Neutrophil (primary cell): ENCODE results near the gene LACTB.

ENCODE experiments used
- H3K27ac ChIP-seq: fragments of 200-600 bp; sonication (generic); 2 replicates; pipeline ENCODE4 v1.5.1; 2016; ENCODE audit warnings: mild to moderate bottlenecking, moderate library complexity
- H3K27me3 ChIP-seq: fragments of 200-600 bp; sonication (generic); 2 replicates; pipeline ENCODE4 v1.6.0; 2016; ENCODE audit warnings: mild to moderate bottlenecking
- H3K36me3 ChIP-seq: fragments of 200-600 bp; sonication (generic); 2 replicates; pipeline ENCODE4 v1.5.1; 2017
- H3K4me1 ChIP-seq, 2 experiments: fragments of 200-600 bp in 1 of 2; sonication (generic) in 1 of 2; 1 replicate in 1 of 2; 2 replicates in 1 of 2; pipeline versions ENCODE4 v1.5.1 to v1.6.1; 2013 to 2016; ENCODE audit warnings: low read depth in 1 of 2, low read length in 1 of 2, mild to moderate bottlenecking in 1 of 2, moderate library complexity in 1 of 2; ENCODE audit not compliant: control insufficient read depth in 1 of 2, insufficient read depth in 1 of 2
- H3K4me3 ChIP-seq, 2 experiments: fragments of 200-600 bp in 1 of 2; sonication (generic) in 1 of 2; 1 replicate in 1 of 2; 2 replicates in 1 of 2; pipeline ENCODE4 v1.5.1; 2013 to 2016; ENCODE audit warnings: low read depth in 1 of 2, low read length in 1 of 2, mild to moderate bottlenecking in 1 of 2, moderate library complexity in 1 of 2
- H3K9me3 ChIP-seq: fragments of 200-600 bp; sonication (generic); 2 replicates; pipeline ENCODE4 v1.5.1; 2016
- TF ChIP-seq, protein P1 (sequence below): fragments of 200-600 bp; sonication (generic); IDR thresholded peaks from 2 replicates; pipeline ENCODE4 v1.5.1; 2016; ENCODE audit warnings: antibody characterized with exemption

LACTB gene

GRCh38 chr15:63122002-63122875 lies 578 bp downstream of the LACTB start:
- Histone ChIP-seq H3K4me3 (peak overlapping the region; percentile 85 to 86), H3K9me3 (peaks cover 13% of the 10 kb centered on the region), H3K36me3 (peaks cover 18% of the 10 kb centered on the region), H3K27ac (peak overlapping the region; percentile 92), H3K27me3 (no peaks in the 10 kb centered on the region), H3K4me1 (peaks cover 7% of the 10 kb centered on the region in 2 experiments)
- TF ChIP-seq, protein P1, sequence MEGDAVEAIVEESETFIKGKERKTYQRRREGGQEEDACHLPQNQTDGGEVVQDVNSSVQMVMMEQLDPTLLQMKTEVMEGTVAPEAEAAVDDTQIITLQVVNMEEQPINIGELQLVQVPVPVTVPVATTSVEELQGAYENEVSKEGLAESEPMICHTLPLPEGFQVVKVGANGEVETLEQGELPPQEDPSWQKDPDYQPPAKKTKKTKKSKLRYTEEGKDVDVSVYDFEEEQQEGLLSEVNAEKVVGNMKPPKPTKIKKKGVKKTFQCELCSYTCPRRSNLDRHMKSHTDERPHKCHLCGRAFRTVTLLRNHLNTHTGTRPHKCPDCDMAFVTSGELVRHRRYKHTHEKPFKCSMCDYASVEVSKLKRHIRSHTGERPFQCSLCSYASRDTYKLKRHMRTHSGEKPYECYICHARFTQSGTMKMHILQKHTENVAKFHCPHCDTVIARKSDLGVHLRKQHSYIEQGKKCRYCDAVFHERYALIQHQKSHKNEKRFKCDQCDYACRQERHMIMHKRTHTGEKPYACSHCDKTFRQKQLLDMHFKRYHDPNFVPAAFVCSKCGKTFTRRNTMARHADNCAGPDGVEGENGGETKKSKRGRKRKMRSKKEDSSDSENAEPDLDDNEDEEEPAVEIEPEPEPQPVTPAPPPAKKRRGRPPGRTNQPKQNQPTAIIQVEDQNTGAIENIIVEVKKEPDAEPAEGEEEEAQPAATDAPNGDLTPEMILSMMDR: peak; percentile 44

DNA sequence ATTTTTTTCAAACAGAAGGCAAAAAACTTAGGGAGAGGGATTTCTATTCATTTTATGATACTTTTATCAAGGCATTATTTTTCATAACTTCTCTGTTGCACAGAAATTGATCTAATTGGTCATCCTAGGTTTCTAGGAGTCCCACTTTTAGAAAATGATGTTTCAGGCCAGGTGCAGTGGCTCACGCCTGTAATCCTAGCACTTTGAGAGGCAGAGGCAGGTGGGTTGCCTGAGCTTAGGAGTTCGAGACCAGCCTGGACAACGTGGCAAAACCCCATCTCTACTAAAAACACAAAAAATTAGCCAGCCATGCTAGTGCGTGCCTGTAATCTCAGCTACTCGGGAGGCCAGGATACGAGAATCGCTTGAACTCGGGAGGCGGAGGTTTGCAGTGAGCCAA lies 2.8 kb downstream of the LACTB start:
- H3K9me3 ChIP-seq: peaks cover 6% of the 10 kb centered on the region
- TF ChIP-seq, protein P1: no peak
- H3K27ac ChIP-seq: no peak overlapping the region
- H3K4me3 ChIP-seq: no peak overlapping the region
- peaks cover 41% of the 10 kb centered on the region for H3K36me3 ChIP-seq
- peaks cover 7% of the 10 kb centered on the region in 2 experiments for H3K4me1 ChIP-seq
- H3K27me3 ChIP-seq: no peaks in the 10 kb centered on the region

GRCh38 chr15:63126726-63127125 lies 5.1 kb downstream of the LACTB start:
- TF ChIP-seq, protein P1: no peak

GRCh38 chr15:63133786-63134185 lies 12.1 kb downstream of the LACTB start:
- Histone ChIP-seq H3K36me3 (peaks cover 41% of the 10 kb centered on the region), H3K9me3 (no peaks in the 10 kb centered on the region), H3K27me3 (no peaks in the 10 kb centered on the region), H3K4me3 (no peak overlapping the region), H3K4me1 (no peaks in the 10 kb centered on the region), H3K27ac (no peak overlapping the region)
- TF ChIP-seq, protein P1: no peak

More at GRCh38 chr15:63126726-63127125, 5.1 kb downstream of the LACTB start:
- Histone ChIP-seq H3K4me3 (no peak overlapping the region), H3K4me1 (peaks cover 3 to 7% of the 10 kb centered on the region in 2 experiments), H3K27me3 (no peaks in the 10 kb centered on the region), H3K9me3 (no peaks in the 10 kb centered on the region), H3K27ac (no peak overlapping the region), H3K36me3 (peaks cover 63% of the 10 kb centered on the region)

DNA sequence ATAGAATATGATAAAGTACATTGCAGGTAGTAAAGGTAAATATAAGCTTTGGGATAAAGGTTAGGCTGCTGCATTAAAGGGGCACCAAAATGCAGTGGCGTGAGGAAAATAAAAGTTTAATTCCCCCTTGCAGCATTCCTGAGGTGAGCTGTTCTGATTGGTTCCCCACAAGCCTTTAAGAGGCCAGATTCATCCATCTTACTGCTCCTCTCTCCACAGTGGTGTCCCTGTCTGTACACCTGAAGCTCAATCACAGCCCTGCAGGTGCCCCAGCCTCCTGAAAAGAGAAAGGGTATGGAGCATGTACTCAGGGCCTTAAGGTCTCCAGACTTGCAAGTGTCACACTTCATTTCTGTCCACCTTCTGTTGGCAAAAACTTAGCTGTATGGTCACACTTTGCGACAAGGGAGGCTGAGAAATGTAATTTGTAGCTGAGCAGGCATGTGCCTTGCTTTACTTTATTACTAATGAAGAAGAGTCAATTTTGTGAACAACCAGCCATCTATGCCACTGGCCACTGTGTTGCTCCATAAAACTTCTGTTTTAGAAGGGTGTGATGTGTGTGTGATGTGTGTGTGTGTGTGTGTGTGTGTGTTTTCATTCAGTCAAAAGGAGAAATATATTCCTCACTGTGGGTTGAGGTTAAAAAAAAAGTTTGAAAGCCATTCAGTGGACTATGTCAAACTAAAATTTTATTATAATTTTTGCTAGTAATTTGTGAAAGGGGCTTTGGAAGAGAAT lies 12.8 kb downstream of the LACTB start:
- TF ChIP-seq, protein P1: no peak
- Histone ChIP-seq H3K27ac (no peak overlapping the region), H3K36me3 (peaks cover 34% of the 10 kb centered on the region), H3K4me3 (no peak overlapping the region), H3K9me3 (no peaks in the 10 kb centered on the region), H3K4me1 (no peaks in the 10 kb centered on the region), H3K27me3 (no peaks in the 10 kb centered on the region)
